Stimulated activated CD4-positive, alpha-beta T cell treated with anti-CD3 and anti-CD28 coated beads, Interleukin-4, amount 100 ng/mL, for 48 hours (primary cell): ENCODE measurements around the gene SPATA31A6.
"Not testable (repeated sequence)": the region's sequence is repeated elsewhere in the genome, so short reads cannot be mapped to it uniquely, and the experiment has no call there.

Experiments used
- DNase-seq, 2 donors: peaks; one replicate each; pipeline ENCODE4 v3.0.0-alpha.2; 2020; ENCODE audit warnings: low read depth in 2 of 2

Gene SPATA31A6

DNA sequence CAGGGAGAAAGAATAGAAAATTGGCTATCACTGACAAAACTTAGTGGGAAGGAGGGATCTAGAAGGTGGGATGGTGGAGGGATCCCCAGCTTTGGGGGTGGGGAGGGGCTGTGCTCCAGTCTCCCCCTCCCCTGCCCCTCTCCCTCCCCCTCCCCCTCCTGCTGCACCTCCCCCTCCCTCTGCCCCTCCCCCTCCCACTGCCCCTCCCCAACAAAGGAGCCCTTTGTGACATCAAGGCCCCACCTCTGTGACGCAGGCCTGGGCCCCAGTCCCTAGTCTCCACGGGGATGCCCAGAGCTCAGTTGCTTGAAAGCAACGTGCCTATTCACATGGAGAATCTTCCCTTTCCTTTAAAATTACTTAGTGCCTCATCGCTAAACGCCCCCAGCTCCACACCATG lies at the start of gene SPATA31A6:
Gene SPATA31A6, plus strand, starts transcription at position 301 of the 400 bp plus-strand sequence. Its CDS starts 29 bp downstream, at position 330.
- DNase-seq: not testable (repeated sequence)

DNA sequence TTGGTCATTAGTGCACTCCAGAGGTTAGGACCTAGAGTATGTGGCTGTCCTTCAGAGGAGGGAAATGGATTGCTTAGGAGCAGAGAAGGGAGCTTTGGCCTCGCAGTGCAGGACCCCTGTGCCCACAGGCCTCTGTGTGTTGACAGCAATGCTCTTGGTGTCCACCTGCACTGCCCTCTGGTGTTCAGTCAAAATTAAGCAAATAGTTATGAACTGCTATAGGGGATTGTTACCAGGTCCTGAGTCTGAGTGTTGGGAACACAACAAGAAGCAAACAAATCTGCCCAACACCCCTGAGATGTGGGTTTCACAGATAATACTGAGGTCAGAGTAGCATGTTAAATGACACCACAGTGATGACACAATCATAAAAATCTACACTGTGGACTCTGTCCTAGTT lies 23.2 kb upstream of the SPATA31A6 start:
- DNase-seq: not testable (repeated sequence)

GRCh38 chr9:42219861-42220260 lies 36.4 kb downstream of the SPATA31A6 start:
- DNase-seq: not testable (repeated sequence)

GRCh38 chr9:42223230-42223629 lies 39.8 kb downstream of the SPATA31A6 start:
- not testable (repeated sequence) for DNase-seq

GRCh38 chr9:42233031-42233430 lies 49.6 kb downstream of the SPATA31A6 start:
- DNase-seq: not testable (repeated sequence)

DNA sequence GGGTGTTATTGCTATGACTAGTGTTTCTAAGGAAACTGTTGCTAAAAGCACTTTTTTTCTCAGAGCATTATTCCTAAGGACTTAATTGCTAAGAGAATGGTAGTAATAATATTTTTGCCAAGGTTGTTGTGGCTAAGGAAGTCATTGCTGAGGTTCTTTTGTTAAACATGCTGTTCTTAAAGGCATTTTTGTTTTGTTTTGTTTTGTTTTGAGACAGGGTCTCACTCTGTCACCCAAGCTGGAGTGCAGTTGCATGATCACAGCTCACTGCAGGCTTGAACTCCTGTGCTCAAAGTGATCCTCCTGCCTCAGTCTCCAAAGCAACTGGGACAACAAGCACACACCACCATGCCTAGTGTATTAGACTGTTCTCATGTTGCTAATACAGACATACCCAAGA lies 51.2 kb downstream of the SPATA31A6 start:
- DNase-seq: not testable (repeated sequence)

GRCh38 chr9:42235352-42235991 lies 52.0 kb downstream of the SPATA31A6 start:
- not testable (repeated sequence) for DNase-seq

GRCh38 chr9:42236097-42236496 lies 52.6 kb downstream of the SPATA31A6 start:
- not testable (repeated sequence) for DNase-seq

- DNase-seq: not testable (repeated sequence)
These were observed 53.9 kb downstream of the SPATA31A6 start for GRCh38 chr9:42237381-42237780.

DNA sequence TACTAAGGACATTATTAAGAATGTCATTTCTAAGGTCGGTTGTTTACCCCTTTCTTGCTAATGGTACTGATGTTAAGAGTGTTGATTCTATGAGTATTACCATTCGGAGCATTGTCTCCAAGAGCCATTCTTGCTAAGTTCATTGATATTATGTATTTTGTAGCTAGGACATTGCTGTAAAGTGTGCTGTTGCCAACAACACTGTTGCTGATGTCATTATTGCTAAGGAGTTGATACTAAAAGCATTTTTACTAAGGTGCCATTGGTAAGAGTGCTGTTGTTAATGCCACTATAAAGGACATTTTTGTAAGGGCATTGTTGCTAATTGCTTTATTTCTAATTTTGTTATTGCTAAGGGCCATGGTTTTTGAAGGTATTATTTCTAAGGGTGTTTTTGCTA lies 55.4 kb downstream of the SPATA31A6 start:
- not testable (repeated sequence) for DNase-seq
